Measurements from ENCODE around the gene CNOT2. TPM values are rescaled to one million over a fixed set of nuclear protein-coding genes. Genes with fewer than 3 reads are reported as not detected.
A peak's percentile ranks its signal among the peaks of the same experiment; 100 is the strongest.

The CNOT2 gene
- total RNA-seq (2014; rRNA removed; shearing (Covaris generic)) = 114 and 162 TPM in 2 replicates

GRCh38 chr12:70242695-70243509 is at the start of gene CNOT2:
Gene CNOT2, plus strand, starts transcription at chr12:70243433. Its CDS starts 34,794 bp downstream, at chr12:70278227.
- DNase-seq (ENCODE audit: low spot score) = peak; percentile 90
- in situ Hi-C loops (cut with HindIII; ENCODE audit: low sequenced_read_pairs) = no loop called here

- no peak for DNase-seq (ENCODE audit: low spot score)
- in situ Hi-C loops (cut with HindIII; ENCODE audit: low sequenced_read_pairs) = no loop called here
These were observed 49.2 kb upstream of the CNOT2 start for GRCh38 chr12:70194076-70194475.

GRCh38 chr12:70196811-70197281 is 46.4 kb upstream of the CNOT2 start:
- in situ Hi-C loops (cut with HindIII; ENCODE audit: low sequenced_read_pairs) = no loop called here
- DNase-seq (ENCODE audit: low spot score) = peak; percentile 97

- no peak for DNase-seq (ENCODE audit: low spot score)
- in situ Hi-C loops (cut with HindIII; ENCODE audit: low sequenced_read_pairs) = no loop called here
These were observed 45.9 kb upstream of the CNOT2 start for GRCh38 chr12:70197345-70197744.

- no peak for DNase-seq (ENCODE audit: low spot score)
- in situ Hi-C loops (cut with HindIII; ENCODE audit: low sequenced_read_pairs) = no loop called here
These were observed 29.5 kb upstream of the CNOT2 start for GRCh38 chr12:70213707-70214106.

GRCh38 chr12:70214972-70215617 is 28.1 kb upstream of the CNOT2 start:
- in situ Hi-C loops (cut with HindIII; ENCODE audit: low sequenced_read_pairs) = no loop called here
- DNase-seq (ENCODE audit: low spot score) = no peak

- DNase-seq (ENCODE audit: low spot score) = no peak
- in situ Hi-C loops (cut with HindIII; ENCODE audit: low sequenced_read_pairs) = no loop called here
These were observed 25.8 kb upstream of the CNOT2 start for GRCh38 chr12:70217416-70217815.

- in situ Hi-C loops (cut with HindIII; ENCODE audit: low sequenced_read_pairs) = no loop called here
- peak; percentile 94 for DNase-seq (ENCODE audit: low spot score)
These were observed 21.6 kb upstream of the CNOT2 start for GRCh38 chr12:70221626-70222025.

GRCh38 chr12:70227911-70228310 is 15.3 kb upstream of the CNOT2 start:
- DNase-seq (ENCODE audit: low spot score) = peak; percentile 63
- in situ Hi-C loops (cut with HindIII; ENCODE audit: low sequenced_read_pairs) = no loop called here

GRCh38 chr12:70230934-70231606 is 12.2 kb upstream of the CNOT2 start:
- DNase-seq (ENCODE audit: low spot score) = no peak
- in situ Hi-C loops (cut with HindIII; ENCODE audit: low sequenced_read_pairs) = no loop called here

GRCh38 chr12:70236990-70237389 is 6.2 kb upstream of the CNOT2 start:
- no peak for DNase-seq (ENCODE audit: low spot score)
- in situ Hi-C loops (cut with HindIII; ENCODE audit: low sequenced_read_pairs) = no loop called here

- in situ Hi-C loops (cut with HindIII; ENCODE audit: low sequenced_read_pairs) = no loop called here
- no peak for DNase-seq (ENCODE audit: low spot score)
These were observed 2.6 kb upstream of the CNOT2 start for GRCh38 chr12:70240673-70241072.

GRCh38 chr12:70241845-70242244 is 1.4 kb upstream of the CNOT2 start:
- no peak for DNase-seq (ENCODE audit: low spot score)
- in situ Hi-C loops (cut with HindIII; ENCODE audit: low sequenced_read_pairs) = no loop called here

GRCh38 chr12:70243510-70244371 is 508 bp downstream of the CNOT2 start:
- in situ Hi-C loops (cut with HindIII; ENCODE audit: low sequenced_read_pairs) = no loop called here
- DNase-seq (ENCODE audit: low spot score) = peak; percentile 69

GRCh38 chr12:70244409-70244808 is 1.2 kb downstream of the CNOT2 start:
- in situ Hi-C loops (cut with HindIII; ENCODE audit: low sequenced_read_pairs) = no loop called here
- no peak for DNase-seq (ENCODE audit: low spot score)

- in situ Hi-C loops (cut with HindIII; ENCODE audit: low sequenced_read_pairs) = no loop called here
- no peak for DNase-seq (ENCODE audit: low spot score)
These were observed 2.2 kb downstream of the CNOT2 start for GRCh38 chr12:70245458-70245857.

- no peak for DNase-seq (ENCODE audit: low spot score)
- in situ Hi-C loops (cut with HindIII; ENCODE audit: low sequenced_read_pairs) = no loop called here
These were observed 3.3 kb downstream of the CNOT2 start for GRCh38 chr12:70246580-70246979.

GRCh38 chr12:70247653-70248199 is 4.5 kb downstream of the CNOT2 start:
- in situ Hi-C loops (cut with HindIII; ENCODE audit: low sequenced_read_pairs) = no loop called here

GRCh38 chr12:70248876-70249275 is 5.6 kb downstream of the CNOT2 start:
- in situ Hi-C loops (cut with HindIII; ENCODE audit: low sequenced_read_pairs) = no loop called here
- no peak for DNase-seq (ENCODE audit: low spot score)

More at GRCh38 chr12:70247653-70248199, 4.5 kb downstream of the CNOT2 start:
- DNase-seq (ENCODE audit: low spot score) = no peak

Data from G401 (cell line).